Measurements from ENCODE around the gene ZNF548.
"Not testable (repeated sequence)": the region's sequence is repeated elsewhere in the genome, so short reads cannot be mapped to it uniquely, and the experiment has no call there.

The ZNF548 gene

DNA sequence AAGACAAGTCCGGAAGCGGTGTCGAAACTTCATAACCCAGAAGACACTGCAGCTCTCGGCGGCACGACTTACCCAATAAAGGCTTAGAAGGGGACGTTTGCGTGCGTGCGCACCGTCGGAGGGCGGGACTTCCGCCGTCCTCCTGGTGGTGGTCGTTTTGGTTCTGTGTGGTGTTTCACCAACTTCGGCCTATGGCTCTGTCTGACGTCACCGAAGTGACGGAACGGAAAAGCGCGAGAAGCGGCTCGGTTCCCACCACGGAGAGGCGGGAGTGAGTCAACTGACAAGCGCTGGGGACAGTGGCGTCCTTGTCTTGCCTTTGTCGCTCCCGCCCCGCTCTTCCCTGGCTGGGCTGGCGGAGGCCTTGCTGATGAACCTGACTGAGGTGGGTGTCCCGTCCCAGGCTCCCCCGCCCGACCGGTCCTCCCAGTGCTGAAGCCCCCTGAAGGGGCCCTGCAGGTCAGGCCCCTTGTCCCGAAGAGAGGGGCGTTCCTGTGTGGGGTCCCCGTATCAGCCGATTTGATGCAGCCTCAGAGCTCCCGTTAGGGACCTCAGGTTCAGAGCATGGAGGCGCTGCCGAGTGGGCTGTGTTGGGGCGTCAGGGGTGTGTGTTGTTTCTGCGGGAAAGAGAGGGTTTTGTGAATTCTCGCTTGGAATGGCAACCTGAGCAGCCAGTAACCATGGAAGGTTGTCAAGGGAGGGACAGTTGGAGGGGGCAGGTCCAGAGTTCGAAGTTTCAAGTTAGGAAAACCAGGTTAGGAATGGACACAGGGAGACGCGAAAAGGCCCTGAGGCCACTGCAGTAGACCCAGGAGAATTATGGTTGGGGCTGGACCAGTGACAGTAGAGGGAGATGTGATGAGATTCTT lies at the start of gene ZNF548:
Gene ZNF548, plus strand, starts transcription at position 125 of the 869 bp plus-strand sequence. Its CDS starts 246 bp downstream, at position 371.
- DNase-seq = peak; percentile 97 to 98

DNA sequence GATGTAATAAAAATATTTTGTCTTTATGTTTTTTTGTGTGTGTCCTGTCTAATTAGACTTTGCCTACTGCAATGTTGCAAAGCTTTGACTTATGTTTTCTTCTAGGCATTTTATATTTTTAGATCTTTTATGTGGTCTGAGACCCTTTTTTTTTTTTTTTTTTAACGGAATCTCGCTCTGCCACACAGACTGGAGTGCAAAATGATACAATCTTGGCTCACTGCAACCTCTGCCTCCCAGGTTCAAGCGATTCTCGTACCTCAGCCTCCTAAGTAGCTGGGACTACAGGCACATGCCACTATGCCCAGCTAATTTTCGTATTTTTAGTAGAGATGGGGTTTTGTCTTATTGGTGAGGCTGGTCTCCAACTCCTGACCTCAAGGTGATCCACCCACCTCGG lies 47.1 kb upstream of the ZNF548 start:
- no peak for DNase-seq

GRCh38 chr19:57348136-57348535 lies 41.5 kb upstream of the ZNF548 start:
- no peak for DNase-seq

GRCh38 chr19:57350877-57351805 lies 38.5 kb upstream of the ZNF548 start, which contains the start of gene ZNF304:
TSS of gene ZNF304 (plus strand) at chr19:57351271. CDS start at chr19:57351665, 394 bp downstream.
- DNase-seq = peak; percentile 90 to 93

GRCh38 chr19:57351867-57352266 lies 37.8 kb upstream of the ZNF548 start:
- no peak for DNase-seq

GRCh38 chr19:57355916-57356315 lies 33.7 kb upstream of the ZNF548 start:
- DNase-seq = no peak

DNA sequence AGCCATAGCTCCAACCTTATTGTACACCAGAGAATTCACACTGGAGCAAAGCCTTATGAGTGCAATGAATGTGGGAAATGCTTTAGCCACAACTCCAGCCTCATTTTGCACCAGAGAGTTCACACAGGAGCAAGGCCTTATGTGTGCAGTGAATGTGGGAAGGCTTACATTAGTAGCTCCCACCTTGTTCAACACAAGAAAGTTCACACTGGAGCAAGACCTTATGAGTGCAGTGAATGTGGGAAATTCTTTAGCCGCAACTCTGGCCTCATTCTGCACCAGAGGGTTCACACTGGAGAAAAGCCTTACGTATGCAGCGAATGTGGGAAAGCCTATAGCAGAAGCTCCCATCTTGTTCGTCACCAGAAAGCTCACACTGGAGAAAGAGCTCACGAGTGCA lies 32.2 kb upstream of the ZNF548 start:
- no peak for DNase-seq

DNA sequence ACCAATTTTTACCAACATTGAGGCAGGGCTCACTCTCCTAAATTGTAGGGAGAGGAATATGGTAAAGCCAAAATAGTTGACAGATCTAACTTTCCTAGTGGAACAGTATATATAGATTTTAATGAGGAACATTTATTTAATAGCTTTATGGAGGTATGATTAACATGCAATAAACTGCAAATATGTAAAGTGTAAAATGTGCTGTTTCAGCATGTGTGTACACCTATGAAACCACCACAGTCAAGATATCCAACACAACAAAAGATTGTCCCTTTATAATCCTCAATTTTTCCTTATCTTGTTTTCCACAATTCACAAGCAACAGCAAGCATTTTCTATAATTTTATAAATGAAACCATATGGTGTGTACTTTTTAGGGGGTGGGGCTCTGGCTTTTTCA lies 30.4 kb upstream of the ZNF548 start:
- no peak for DNase-seq

DNA sequence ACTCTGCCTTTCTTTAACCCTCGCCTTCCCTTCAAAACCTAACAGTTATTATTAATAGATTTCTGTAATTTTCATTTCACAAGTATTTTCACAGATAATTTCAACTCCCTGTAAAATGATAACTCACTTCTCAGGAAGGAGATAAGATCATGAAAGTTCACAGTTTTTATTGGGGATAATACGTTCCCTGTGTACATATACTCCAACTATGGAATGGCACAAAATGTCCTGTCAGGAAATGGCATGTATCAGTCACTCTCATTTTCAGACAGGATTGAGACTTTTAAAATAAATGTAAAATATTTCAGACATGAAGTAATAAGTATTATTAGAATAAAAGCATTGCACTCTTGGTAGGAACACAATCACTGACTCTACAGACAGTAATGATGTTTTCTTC lies 27.2 kb upstream of the ZNF548 start:
- DNase-seq = no peak

- peak; percentile 99 to 100 for DNase-seq
Observed at GRCh38 chr19:57362997-57363687, 26.5 kb upstream of the ZNF548 start, which contains the start of the genes TRAPPC2B and ZNF547. TSS of gene TRAPPC2B (plus strand) at chr19:57363551. CDS start at chr19:57364834, 1,283 bp downstream. TSS of gene ZNF547 (plus strand) at chr19:57363551. CDS start at chr19:57368556, 5,005 bp downstream.

- DNase-seq = no peak
Observed at GRCh38 chr19:57363688-57364181, 25.9 kb upstream of the ZNF548 start.

GRCh38 chr19:57366776-57367175 lies 22.9 kb upstream of the ZNF548 start:
- no peak for DNase-seq

DNA sequence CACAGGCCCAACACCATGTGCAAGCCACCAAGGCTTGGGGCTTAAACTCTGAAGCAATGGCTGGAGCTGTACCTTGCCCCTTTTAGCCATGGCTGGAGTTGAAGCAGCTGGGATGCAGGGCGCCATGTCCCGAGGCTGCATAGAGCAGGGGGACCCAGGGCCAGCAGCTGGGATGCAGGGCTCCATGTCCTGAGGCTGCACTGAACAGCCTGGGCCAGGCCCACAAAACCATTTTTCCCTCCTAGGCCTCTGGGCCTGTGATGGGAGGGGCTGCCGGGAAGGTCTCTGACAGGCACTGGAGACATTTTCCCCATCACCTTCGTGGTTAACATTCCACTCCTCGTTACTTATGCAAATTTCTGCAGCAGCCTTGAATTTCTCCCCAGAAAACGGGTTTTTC lies 15.5 kb upstream of the ZNF548 start:
- DNase-seq = no peak

DNA sequence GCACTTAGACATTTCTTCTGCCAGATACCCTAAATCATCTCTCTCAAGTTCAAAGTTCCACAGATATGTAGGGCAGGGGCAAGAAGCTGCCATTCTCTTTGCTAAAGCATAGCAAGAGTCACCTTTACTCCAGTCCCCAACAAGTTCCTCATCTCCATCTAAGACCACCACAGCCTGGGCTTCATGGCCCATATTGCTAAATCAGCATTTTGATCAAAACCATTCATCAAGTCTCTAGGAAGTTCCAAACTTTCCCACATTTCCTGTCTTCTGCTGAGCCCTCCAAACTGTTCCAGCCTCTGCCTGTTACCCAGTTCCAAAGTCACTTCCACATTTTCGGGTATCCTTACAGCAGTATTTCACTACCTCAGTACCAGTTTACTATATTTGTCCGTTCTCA lies 15.0 kb upstream of the ZNF548 start:
- not testable (repeated sequence) for DNase-seq

GRCh38 chr19:57376151-57376550 lies 13.5 kb upstream of the ZNF548 start:
- no peak for DNase-seq

DNA sequence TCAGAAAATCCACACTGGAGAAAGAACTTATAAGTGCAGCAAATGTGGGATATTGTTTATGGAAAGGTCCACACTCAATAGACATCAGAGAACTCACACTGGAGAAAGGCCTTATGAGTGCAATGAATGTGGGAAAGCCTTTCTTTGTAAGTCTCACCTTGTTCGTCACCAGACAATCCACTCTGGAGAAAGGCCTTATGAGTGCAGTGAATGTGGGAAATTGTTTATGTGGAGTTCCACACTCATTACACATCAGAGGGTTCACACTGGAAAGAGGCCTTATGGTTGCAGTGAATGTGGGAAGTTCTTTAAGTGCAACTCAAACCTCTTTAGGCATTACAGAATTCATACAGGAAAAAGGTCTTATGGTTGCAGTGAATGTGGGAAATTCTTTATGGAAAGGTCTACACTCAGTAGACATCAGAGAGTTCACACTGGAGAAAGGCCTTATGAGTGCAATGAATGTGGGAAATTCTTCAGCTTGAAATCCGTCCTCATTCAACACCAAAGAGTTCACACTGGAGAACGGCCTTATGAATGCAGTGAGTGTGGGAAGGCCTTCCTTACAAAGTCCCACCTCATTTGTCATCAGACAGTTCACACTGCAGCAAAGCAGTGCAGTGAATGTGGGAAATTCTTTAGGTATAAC lies 12.0 kb upstream of the ZNF548 start:
- no peak for DNase-seq

GRCh38 chr19:57380923-57381322 lies 8.7 kb upstream of the ZNF548 start:
- DNase-seq = no peak

DNA sequence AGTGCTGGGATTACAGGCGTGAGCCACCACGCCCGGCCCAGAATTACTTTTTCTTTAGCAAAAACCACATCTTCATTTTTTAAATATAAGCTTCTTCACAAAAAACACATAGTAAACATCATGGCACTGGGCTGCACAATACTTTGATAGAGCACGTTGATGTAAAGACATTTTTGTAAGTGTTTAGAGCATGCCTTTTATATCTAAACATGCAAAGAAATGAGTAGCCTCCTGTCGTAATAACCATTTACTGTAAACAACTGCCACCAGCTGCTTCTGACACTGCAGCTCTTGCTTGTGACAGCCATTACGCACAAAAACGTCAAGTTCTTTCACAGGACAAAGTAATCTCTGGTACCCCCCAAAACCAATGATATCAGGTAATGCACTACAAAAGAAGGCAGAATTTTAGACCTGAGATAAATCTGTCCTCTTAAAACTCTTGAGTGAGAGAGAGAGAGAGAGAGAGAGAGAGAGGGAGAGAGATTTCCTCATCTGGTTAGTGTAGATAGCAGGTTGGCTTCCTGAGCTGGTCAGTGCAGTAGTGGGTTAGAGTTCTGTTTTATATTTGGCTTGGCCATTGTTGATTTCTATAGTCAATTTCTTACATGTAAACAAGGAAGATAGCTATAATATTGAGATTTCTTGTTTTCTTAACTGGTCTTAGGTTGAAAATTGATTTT lies 6.7 kb upstream of the ZNF548 start:
- DNase-seq = no peak

DNA sequence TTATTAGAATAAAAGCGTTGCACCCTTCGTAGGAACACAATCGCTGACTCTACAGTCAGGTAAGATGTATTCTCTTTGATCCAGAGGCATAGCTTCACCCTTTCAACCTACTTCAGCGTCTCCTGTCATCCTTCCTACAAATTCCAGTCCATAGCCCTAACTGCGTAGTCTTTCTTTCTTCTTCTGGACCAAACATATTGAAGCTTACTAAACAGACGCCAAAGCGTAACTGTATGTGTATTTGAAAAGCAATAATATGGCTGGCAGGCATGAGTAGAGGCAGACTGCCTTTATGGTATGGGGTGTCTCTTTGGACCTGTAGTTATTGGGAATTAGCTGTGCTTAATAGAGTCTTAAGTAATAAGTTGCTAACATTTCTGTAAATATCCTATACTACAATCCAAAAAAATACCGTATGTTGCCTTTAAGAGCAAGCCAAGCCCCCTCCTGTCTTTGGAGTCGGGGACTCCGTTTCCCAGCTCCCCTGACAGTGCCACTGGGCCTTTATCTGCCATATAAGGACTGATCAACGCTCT lies 392 bp upstream of the ZNF548 start:
- DNase-seq = no peak

DNA sequence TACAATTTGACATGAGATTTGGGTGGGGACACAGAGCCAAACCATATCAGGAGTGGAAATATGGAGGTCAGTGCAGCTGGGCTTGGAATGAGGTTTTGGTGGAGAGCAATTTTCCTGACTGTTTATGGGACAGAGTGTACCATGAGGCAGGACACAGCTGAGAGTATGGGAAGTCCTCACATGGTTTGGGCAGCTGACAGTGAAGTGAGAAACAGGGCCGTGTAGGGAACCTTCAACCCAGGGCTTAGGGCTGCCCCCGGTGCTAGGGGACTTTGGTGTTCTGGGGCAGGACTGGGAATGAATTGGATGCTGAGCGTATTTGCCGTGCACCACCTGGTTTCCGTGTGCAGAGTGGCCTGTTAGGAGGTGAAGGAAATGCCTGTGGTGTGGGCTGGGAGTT lies 6.1 kb downstream of the ZNF548 start:
- no peak for DNase-seq

DNA sequence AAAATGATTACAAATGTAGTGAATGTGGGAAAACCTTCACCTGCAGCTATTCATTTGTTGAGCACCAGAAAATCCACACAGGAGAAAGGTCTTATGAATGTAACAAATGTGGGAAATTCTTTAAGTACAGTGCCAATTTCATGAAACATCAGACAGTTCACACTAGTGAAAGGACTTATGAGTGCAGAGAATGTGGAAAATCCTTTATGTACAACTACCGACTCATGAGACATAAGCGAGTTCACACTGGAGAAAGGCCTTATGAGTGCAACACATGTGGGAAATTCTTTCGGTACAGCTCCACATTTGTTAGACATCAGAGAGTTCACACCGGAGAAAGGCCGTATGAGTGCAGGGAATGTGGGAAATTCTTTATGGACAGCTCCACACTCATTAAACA lies 9.2 kb downstream of the ZNF548 start:
- DNase-seq = no peak
